HG02571 (cell line): ENCODE data around the gene POLR2H.
A peak's percentile ranks its signal among the peaks of the same experiment; 100 is the strongest.

Experiments
- ATAC-seq: cut with Tn5 transposase; IDR thresholded peaks from one replicate; pipeline ENCODE4 v1.9.1; 2021; ENCODE audit warnings: mild to moderate bottlenecking, moderate library complexity; ENCODE audit not compliant: unreplicated experiment

Gene POLR2H

DNA sequence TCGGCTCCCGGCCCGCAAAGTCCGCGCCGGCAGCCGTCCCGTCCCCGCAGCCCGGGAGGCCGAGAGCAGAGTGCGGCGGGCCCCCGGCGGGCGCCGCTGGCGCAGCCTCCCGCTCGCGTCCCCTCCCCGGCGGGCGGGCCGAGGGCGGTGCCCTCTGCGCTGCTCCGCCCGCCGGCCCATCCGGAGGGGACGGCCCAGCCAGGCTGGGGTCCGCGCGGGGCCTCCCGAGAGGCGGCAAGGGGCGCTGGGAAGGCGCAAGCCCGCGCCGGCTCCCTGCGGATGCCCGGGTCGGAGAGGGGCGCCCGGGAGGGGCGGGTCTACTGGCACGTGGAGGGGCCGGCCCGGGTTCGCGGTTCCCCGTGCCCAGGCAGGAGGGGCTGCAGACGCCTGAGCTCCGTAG, at the start of gene POLR2H, which contains the start of gene CLCN2:
Gene POLR2H (plus strand): TSS at position 179 of the 400 bp plus-strand sequence. CDS start 1,783 bp downstream, outside the sequence.
Gene CLCN2 (minus strand): TSS at position 74 of the 400 bp plus-strand sequence. CDS start 126 bp downstream, outside the sequence.
- peak; percentile 38 for ATAC-seq

DNA sequence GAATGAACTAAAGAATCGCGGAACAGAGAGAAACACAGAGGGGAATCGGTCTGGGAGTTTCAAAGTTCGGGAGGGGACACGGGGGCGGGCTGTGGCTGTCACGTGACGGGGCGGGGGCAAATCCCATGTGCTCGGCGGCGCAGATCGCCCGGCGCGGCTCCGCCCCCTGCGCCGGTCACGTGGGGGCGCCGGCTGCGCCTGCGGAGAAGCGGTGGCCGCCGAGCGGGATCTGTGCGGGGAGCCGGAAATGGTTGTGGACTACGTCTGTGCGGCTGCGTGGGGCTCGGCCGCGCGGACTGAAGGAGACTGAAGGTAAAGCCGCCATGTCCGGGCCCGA, 47.2 kb upstream of the POLR2H start, which contains the start of gene EIF4G1:
Gene EIF4G1 (plus strand): TSS at position 244 of the 337 bp plus-strand sequence. CDS start 1,191 bp downstream, outside the sequence.
- peak; percentile 78 for ATAC-seq

GRCh38 chr3:184314700-184315542, 46.6 kb upstream of the POLR2H start:
- ATAC-seq: peak; percentile 36

GRCh38 chr3:184315543-184315867, 46.0 kb upstream of the POLR2H start:
- ATAC-seq: no peak

DNA sequence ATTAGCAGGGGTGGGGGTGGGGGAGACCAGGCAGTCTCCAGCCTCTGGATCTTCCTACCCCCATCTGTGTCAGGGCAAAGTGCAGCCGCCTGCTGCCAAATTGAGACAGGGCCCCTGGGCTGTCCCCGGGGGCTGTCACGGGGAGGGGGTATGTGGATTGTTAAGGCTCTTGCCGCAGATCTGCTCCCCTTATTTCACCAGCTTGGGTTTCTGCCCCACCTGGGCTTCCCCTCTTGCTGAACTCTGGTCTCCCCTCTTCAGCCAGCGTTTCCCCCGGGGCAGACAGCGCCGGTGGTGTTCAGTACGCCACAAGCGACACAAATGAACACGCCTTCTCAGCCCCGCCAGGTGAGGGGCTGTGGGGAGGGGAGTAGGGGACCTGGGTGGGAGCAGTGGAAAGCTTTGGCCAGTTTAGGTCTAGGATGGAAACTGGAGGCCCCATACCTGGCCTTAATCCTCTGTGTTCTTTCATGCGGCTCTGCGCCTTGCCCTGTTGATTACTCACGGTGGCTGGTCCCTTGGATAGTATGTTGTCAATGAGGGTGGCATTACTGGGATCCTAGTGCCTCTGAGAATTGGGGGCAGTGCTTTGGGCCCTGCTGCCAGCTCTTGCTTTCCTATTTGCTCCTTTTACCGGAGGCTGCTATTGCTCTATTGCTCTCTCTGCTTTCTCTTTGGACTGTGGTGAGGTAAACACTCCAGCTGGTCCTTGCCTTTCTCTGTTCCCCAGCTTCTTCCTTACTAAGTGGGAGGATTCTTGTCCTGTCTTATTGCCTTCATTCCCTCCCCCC, 45.4 kb upstream of the POLR2H start:
- ATAC-seq: no peak

DNA sequence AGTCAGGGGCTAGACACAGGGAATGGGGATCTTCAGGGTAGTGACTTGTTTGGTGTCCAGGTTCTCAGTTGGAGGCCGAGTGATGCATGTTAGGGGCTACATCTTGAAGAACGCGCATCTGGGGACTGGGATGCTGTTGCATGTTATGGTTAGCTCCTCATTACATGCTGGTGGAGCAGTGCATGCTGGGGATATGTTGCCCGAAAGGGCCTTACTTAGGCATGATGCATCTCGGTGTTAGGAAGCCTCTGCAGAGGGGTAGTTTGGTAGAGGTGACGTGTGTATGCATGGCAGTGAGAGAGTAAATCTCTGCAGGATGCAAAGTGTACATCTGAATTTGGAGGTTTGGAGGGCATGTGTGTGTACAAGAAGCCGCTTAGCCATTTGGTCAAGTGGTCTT, 44.7 kb upstream of the POLR2H start:
- no peak for ATAC-seq

- no peak for ATAC-seq
These were observed 44.3 kb upstream of the POLR2H start for GRCh38 chr3:184317201-184317600.

- ATAC-seq: no peak
These were observed 41.4 kb upstream of the POLR2H start for GRCh38 chr3:184320104-184320445.

- no peak for ATAC-seq
These were observed 39.8 kb upstream of the POLR2H start for GRCh38 chr3:184321666-184322065.

- ATAC-seq: no peak
These were observed 38.6 kb upstream of the POLR2H start for GRCh38 chr3:184322731-184323487.

- no peak for ATAC-seq
These were observed 37.8 kb upstream of the POLR2H start for GRCh38 chr3:184323696-184324095.

- no peak for ATAC-seq
These were observed 36.2 kb upstream of the POLR2H start for GRCh38 chr3:184325269-184325668.

GRCh38 chr3:184325715-184326369, 35.7 kb upstream of the POLR2H start:
- no peak for ATAC-seq

- ATAC-seq: no peak
These were observed 34.3 kb upstream of the POLR2H start for GRCh38 chr3:184327171-184327570.

DNA sequence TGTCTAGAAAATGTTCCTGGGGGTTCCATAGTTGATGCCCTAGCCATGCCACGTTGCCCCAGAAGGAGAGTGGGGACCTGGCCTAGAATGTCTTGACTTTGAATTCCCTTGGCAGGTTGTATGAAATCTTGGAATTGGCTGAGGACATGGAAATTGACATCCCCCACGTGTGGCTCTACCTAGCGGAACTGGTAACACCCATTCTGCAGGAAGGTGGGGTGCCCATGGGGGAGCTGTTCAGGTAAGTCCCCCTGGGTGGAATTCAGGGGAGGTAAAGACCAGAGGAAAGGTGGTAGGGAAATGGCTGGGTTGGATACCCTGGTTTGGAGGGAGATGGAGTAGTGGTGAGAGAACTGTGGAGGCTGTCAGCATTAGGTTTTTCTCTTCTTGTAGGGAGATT, 33.0 kb upstream of the POLR2H start:
- ATAC-seq: no peak

GRCh38 chr3:184332370-184333090, 29.0 kb upstream of the POLR2H start:
- ATAC-seq: no peak

DNA sequence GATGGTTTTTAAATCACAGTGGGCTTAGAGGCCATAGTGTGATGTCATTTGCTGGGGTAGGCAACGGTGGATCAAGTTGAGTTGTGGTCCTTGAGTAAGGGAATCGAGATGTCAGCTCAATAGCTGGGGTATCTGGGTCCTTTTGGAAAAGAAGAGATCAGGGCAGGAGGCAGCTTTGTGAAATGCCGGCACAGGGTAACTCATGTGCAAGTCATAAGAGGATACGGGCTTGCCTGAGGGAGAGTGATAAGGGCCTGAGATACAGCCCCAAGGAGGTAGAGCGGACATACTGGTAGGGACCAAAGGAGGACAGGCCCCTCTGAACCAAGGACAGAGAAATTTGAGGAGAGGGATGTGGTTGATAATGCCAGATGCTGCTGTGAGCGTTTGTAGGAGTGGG, 28.3 kb upstream of the POLR2H start:
- no peak for ATAC-seq

DNA sequence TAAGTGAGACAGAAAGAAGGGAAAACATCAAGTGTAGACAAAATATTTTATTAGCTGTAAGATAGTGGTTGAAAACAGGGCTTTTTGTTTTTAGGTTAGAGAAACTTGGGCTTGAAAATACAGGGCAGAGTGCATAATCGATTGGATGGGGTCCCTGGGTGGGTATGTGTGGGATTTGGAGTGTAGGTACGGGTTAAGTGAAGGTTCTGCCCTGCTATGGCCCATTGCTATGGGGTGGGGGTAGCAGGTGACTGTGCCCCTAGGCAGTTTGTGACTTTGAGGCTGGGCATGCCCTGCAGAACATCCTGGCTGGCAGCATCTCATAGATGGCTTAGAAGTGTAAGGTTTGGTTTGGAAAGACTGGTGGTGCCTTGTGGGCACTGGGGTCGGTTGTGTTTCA, 27.8 kb upstream of the POLR2H start:
- ATAC-seq: no peak

GRCh38 chr3:184334470-184335158, 26.9 kb upstream of the POLR2H start:
- no peak for ATAC-seq

GRCh38 chr3:184335291-184335660, 26.2 kb upstream of the POLR2H start:
- peak; percentile 6 for ATAC-seq
